PC-9 (cell line): ENCODE results near the gene SPTBN5. TPM values are rescaled to one million over a fixed set of nuclear protein-coding genes. Genes with fewer than 3 reads are reported as not detected.
A peak's percentile ranks its signal among the peaks of the same experiment; 100 is the strongest.

Source experiments
- BruUV-seq: library from RNA; stranded (reverse); fragments of 400-500 nt; replicated peaks from 2 replicates; lab custom pipeline; 2021; lab: Mats Ljungman, UMichigan
- CTCF ChIA-PET: fragments of 300-600 bp; sonication (Branson Sonifier 250); formaldehyde crosslinking; loops from one replicate; lab custom pipeline; 2022; ENCODE audit warnings: antibody characterized with exemption; lab: Charles Lee
- POLR2A ChIA-PET: fragments of 300-600 bp; sonication (Branson Sonifier 250); formaldehyde crosslinking; loops from one replicate; lab custom pipeline; 2022; ENCODE audit warnings: antibody characterized with exemption; ENCODE audit not compliant: unreplicated experiment; lab: Charles Lee
- DNase-seq, 2 experiments: peaks; one replicate each; pipeline versions ENCODE4 v3.0.0 to v3.0.0-alpha.2; 2015 to 2022; ENCODE audit warnings: mixed read lengths in 1 of 2
- H2AFZ ChIP-seq: fragments of 200-600 bp; sonication (generic); 2 replicates; pipeline ENCODE4 v1.8.1; 2017; ENCODE audit warnings: antibody characterized with exemption
- H3F3A ChIP-seq: fragments of 200-600 bp; sonication (generic); 2 replicates; pipeline ENCODE4 v1.8.1; 2017; ENCODE audit warnings: antibody characterized with exemption, mild to moderate bottlenecking, low read depth; ENCODE audit not compliant: insufficient read depth
- H3K27ac ChIP-seq: fragments of 200-600 bp; sonication (generic); 2 replicates; pipeline ENCODE4 v1.6.1; 2016; ENCODE audit warnings: mixed run types
- H3K27me3 ChIP-seq: fragments of 200-600 bp; sonication (generic); 2 replicates; pipeline ENCODE4 v1.6.1; 2016; ENCODE audit warnings: low read depth, mixed run types; ENCODE audit not compliant: insufficient read depth
- H3K36me3 ChIP-seq: fragments of 200-600 bp; sonication (generic); 2 replicates; pipeline ENCODE4 v1.6.1; 2016; ENCODE audit warnings: low read depth, mixed run types
- H3K4me1 ChIP-seq: fragments of 200-600 bp; sonication (generic); replicated peaks from 2 replicates; pipeline ENCODE4 v1.6.1; 2016; ENCODE audit warnings: mixed run types; ENCODE audit not compliant: insufficient read depth
- H3K4me2 ChIP-seq: fragments of 200-600 bp; sonication (generic); 2 replicates; pipeline ENCODE4 v1.6.1; 2017; ENCODE audit warnings: mixed run types
- H3K4me3 ChIP-seq: fragments of 200-600 bp; sonication (generic); 2 replicates; pipeline ENCODE4 v1.6.1; 2016; ENCODE audit warnings: mixed run types
- H3K79me2 ChIP-seq: fragments of 200-600 bp; sonication (generic); 2 replicates; pipeline ENCODE4 v1.6.1; 2017; ENCODE audit warnings: low read depth, mixed run types
- H3K9me2 ChIP-seq: fragments of 200-600 bp; sonication (generic); 2 replicates; pipeline ENCODE4 v1.8.1; 2017; ENCODE audit warnings: mild to moderate bottlenecking; ENCODE audit not compliant: insufficient read depth
- H3K9me3 ChIP-seq: fragments of 200-600 bp; sonication (generic); 2 replicates; pipeline ENCODE4 v1.8.1; 2016; ENCODE audit warnings: low read depth; ENCODE audit not compliant: insufficient read depth
- H4K20me1 ChIP-seq: fragments of 200-600 bp; sonication (generic); 2 replicates; pipeline ENCODE4 v1.8.1; 2017; ENCODE audit not compliant: insufficient read depth
- CTCF ChIP-seq: fragments of 200-600 bp; sonication (generic); conservative IDR thresholded peaks from 2 replicates; pipeline ENCODE4 v1.6.1; 2017; ENCODE audit warnings: mixed run types, antibody characterized with exemption, mild to moderate bottlenecking, moderate library complexity
- EZH2 ChIP-seq: fragments of 200-600 bp; sonication (generic); IDR thresholded peaks from 2 replicates; pipeline ENCODE4 v1.8.0; 2017; ENCODE audit warnings: antibody characterized with exemption, low read depth
- intact Hi-C: fragments of 100-400 bp; cut with micrococcal nuclease; formaldehyde crosslinking; loops from one replicate; pipeline ENCODE4 v1.10.0; 2022; ENCODE audit not compliant: unreplicated experiment
- total RNA-seq: library from RNA; stranded (reverse); gene quantifications from 2 replicates; pipeline ENCODE4 v1.2.3, GENCODE V29; 2021

SPTBN5 gene
- total RNA-seq, 1 experiment from 2014 or later: 2.6 TPM

GRCh38 chr15:41899854-41900442 is 6.1 kb upstream of the SPTBN5 start:
- POLR2A ChIA-PET: no interaction called here

GRCh38 chr15:41897363-41897799 is 3.5 kb upstream of the SPTBN5 start:
- Histone ChIP-seq H3K9me2 (no peaks in the 10 kb centered on the region), H4K20me1 (no peaks in the 10 kb centered on the region), H3K9me3 (no peaks in the 10 kb centered on the region), H3K27ac (no peak overlapping the region), H3K4me2 (no peak overlapping the region), H3K4me1 (no peaks in the 10 kb centered on the region), H3K4me3 (no peak overlapping the region), H3K79me2 (no peaks in the 10 kb centered on the region), H3K36me3 (no peaks in the 10 kb centered on the region), H3F3A (no peaks in the 10 kb centered on the region), H3K27me3 (no peaks in the 10 kb centered on the region), H2AFZ (no peak overlapping the region)
- no TSS peak for BruUV-seq
- TF ChIP-seq CTCF: no peak
- ChIA-PET POLR2A (no interaction called here), CTCF (no interaction called here)
- intact Hi-C loops: no loop called here
- DNase-seq: no peak

More at GRCh38 chr15:41899854-41900442, 6.1 kb upstream of the SPTBN5 start:
- Histone ChIP-seq H3K9me2 (no peaks in the 10 kb centered on the region), H3K9me3 (no peaks in the 10 kb centered on the region), H3K4me1 (no peaks in the 10 kb centered on the region), H3K4me2 (no peak overlapping the region), H3K27ac (no peak overlapping the region), H4K20me1 (0 out of 2 replicates have a peak, but pooled peaks cover 6% of the 10 kb centered on the region), H3K79me2 (no peaks in the 10 kb centered on the region), H3K27me3 (no peaks in the 10 kb centered on the region), H3F3A (no peaks in the 10 kb centered on the region), H3K4me3 (no peak overlapping the region), H2AFZ (no peak overlapping the region), H3K36me3 (no peaks in the 10 kb centered on the region)
- intact Hi-C loops: loop anchor here (10.0 kb wide), 1 partner anchor 315 kb away; no protein-coding TSS in a partner anchor
- TF ChIP-seq CTCF: no peak
- no peak for TF ChIP-seq EZH2
- DNase-seq: no peak
- CTCF ChIA-PET: no interaction called here
- no TSS peak for BruUV-seq

- CTCF ChIA-PET: no interaction called here
- TSS peak; percentile 5 for BruUV-seq
These were observed 2.7 kb upstream of the SPTBN5 start for GRCh38 chr15:41896566-41896965.

More at GRCh38 chr15:41896566-41896965, 2.7 kb upstream of the SPTBN5 start:
- no peak overlapping the region for H3K27ac ChIP-seq
- no peaks in the 10 kb centered on the region for H3K4me1 ChIP-seq
- H3K27me3 ChIP-seq: no peaks in the 10 kb centered on the region
- H3K79me2 ChIP-seq: no peaks in the 10 kb centered on the region
- TF ChIP-seq CTCF: no peak
- no peak for TF ChIP-seq EZH2
- H4K20me1 ChIP-seq: no peaks in the 10 kb centered on the region
- H3K4me2 ChIP-seq: no peak overlapping the region
- H3F3A ChIP-seq: no peaks in the 10 kb centered on the region
- H3K9me3 ChIP-seq: no peaks in the 10 kb centered on the region
- H3K4me3 ChIP-seq: no peak overlapping the region
- H3K36me3 ChIP-seq: no peaks in the 10 kb centered on the region
- no peaks in the 10 kb centered on the region for H3K9me2 ChIP-seq
- intact Hi-C loops: no loop called here
- POLR2A ChIA-PET: no interaction called here
- H2AFZ ChIP-seq: no peak overlapping the region
- no peak for DNase-seq
